WERI-Rb-1 (cell line): ENCODE data around the gene RASGRP1.

Experiments
- DNase-seq: peaks from one replicate; pipeline ENCODE4 v3.0.0-alpha.2; 2020
- H3K27ac ChIP-seq: fragments of 250-450 bp; sonication (Bioruptor Pico); 2 replicates; pipeline ENCODE4 v1.5.1; 2020; ENCODE audit warnings: mild to moderate bottlenecking, moderate library complexity
- H3K27me3 ChIP-seq: fragments of 250-450 bp; sonication (Bioruptor Pico); 2 replicates; pipeline ENCODE4 v1.5.1; 2021; ENCODE audit warnings: mild to moderate bottlenecking, low read depth, moderate library complexity; ENCODE audit not compliant: insufficient read depth, severe bottlenecking
- H3K36me3 ChIP-seq: fragments of 250-450 bp; sonication (Bioruptor Pico); 2 replicates; pipeline ENCODE4 v1.5.1; 2020; ENCODE audit warnings: mild to moderate bottlenecking, moderate library complexity
- H3K4me3 ChIP-seq: 2 replicates; pipeline ENCODE4 v1.5.1; 2011; ENCODE audit warnings: low read depth, mild to moderate bottlenecking, control low read depth, low read length
- H3K9me3 ChIP-seq: fragments of 250-450 bp; sonication (Bioruptor Pico); 2 replicates; pipeline ENCODE4 v1.5.1; 2021; ENCODE audit warnings: mild to moderate bottlenecking, moderate library complexity; ENCODE audit not compliant: severe bottlenecking
- CTCF ChIP-seq: IDR thresholded peaks from 2 replicates; pipeline ENCODE4 v1.5.1; 2011; ENCODE audit warnings: low read depth, mild to moderate bottlenecking, control low read depth, inconsistent platforms, low read length

Gene RASGRP1

GRCh38 chr15:38521316-38521715 is 43.3 kb downstream of the RASGRP1 start:
- Histone ChIP-seq H3K27me3 (peaks cover 18% of the 10 kb centered on the region), H3K27ac (no peak overlapping the region), H3K9me3 (no peaks in the 10 kb centered on the region), H3K4me3 (no peak overlapping the region), H3K36me3 (no peaks in the 10 kb centered on the region)
- no peak for DNase-seq
- TF ChIP-seq CTCF = no peak

- H3K27ac ChIP-seq = no peak overlapping the region
- peaks cover 18% of the 10 kb centered on the region for H3K27me3 ChIP-seq
- H3K36me3 ChIP-seq = no peaks in the 10 kb centered on the region
- DNase-seq = no peak
- no peak overlapping the region for H3K4me3 ChIP-seq
- H3K9me3 ChIP-seq = no peaks in the 10 kb centered on the region
- TF ChIP-seq CTCF = no peak
Observed at GRCh38 chr15:38520035-38520434, 44.6 kb downstream of the RASGRP1 start.

GRCh38 chr15:38518084-38518483 is 46.5 kb downstream of the RASGRP1 start:
- DNase-seq = no peak
- H3K36me3 ChIP-seq = no peaks in the 10 kb centered on the region
- no peak overlapping the region for H3K27ac ChIP-seq
- H3K9me3 ChIP-seq = no peaks in the 10 kb centered on the region
- peaks cover 16% of the 10 kb centered on the region for H3K27me3 ChIP-seq
- H3K4me3 ChIP-seq = no peak overlapping the region
- no peak for TF ChIP-seq CTCF

- no peaks in the 10 kb centered on the region for H3K36me3 ChIP-seq
- H3K27me3 ChIP-seq = peaks cover 13% of the 10 kb centered on the region
- no peak for TF ChIP-seq CTCF
- no peak overlapping the region for H3K27ac ChIP-seq
- no peak for DNase-seq
- no peak overlapping the region for H3K4me3 ChIP-seq
- no peaks in the 10 kb centered on the region for H3K9me3 ChIP-seq
Observed at GRCh38 chr15:38517312-38517975, 47.2 kb downstream of the RASGRP1 start.

GRCh38 chr15:38516626-38517025 is 48.0 kb downstream of the RASGRP1 start:
- Histone ChIP-seq H3K27ac (no peak overlapping the region), H3K27me3 (peaks cover 13% of the 10 kb centered on the region)
- no peak for DNase-seq

More at GRCh38 chr15:38516626-38517025, 48.0 kb downstream of the RASGRP1 start:
- H3K4me3 ChIP-seq = no peak overlapping the region
- no peaks in the 10 kb centered on the region for H3K36me3 ChIP-seq
- H3K9me3 ChIP-seq = no peaks in the 10 kb centered on the region
- TF ChIP-seq CTCF = no peak
